OCI-LY7 (cell line): ENCODE results near the gene SNRPA1. TPM values are rescaled to one million over a fixed set of nuclear protein-coding genes. Genes with fewer than 3 reads are reported as not detected.

Experiments
- BruUV-seq: library from RNA; stranded (reverse); fragments of 400-500 nt; replicated peaks from 2 replicates; lab custom pipeline; 2021; lab: Mats Ljungman, UMichigan
- CTCF ChIA-PET: fragments of 300-600 bp; sonication (Branson Sonifier 250); formaldehyde crosslinking; loops from one replicate; lab custom pipeline; 2022; ENCODE audit warnings: antibody characterized with exemption; ENCODE audit not compliant: unreplicated experiment; lab: Charles Lee
- POLR2A ChIA-PET: fragments of 300-600 bp; sonication (Branson Sonifier 250); formaldehyde crosslinking; loops from one replicate; lab custom pipeline; 2022; ENCODE audit warnings: antibody characterized with exemption; lab: Charles Lee
- DNase-seq: peaks from one replicate; pipeline ENCODE4 v3.0.0-alpha.2; 2015; ENCODE audit warnings: low spot score
- H2AFZ ChIP-seq: fragments of 200-600 bp; sonication (generic), shearing (Covaris generic); 2 replicates; pipeline ENCODE4 v1.6.1; 2014; ENCODE audit warnings: mild to moderate bottlenecking, antibody characterized with exemption, low read length, moderate library complexity
- H3K27ac ChIP-seq: fragments of 200-600 bp; sonication (generic); 2 replicates; pipeline ENCODE4 v1.5.1; 2014; ENCODE audit warnings: mixed run types, low read depth, mild to moderate bottlenecking, moderate library complexity, low read length, inconsistent platforms; ENCODE audit not compliant: poor library complexity, severe bottlenecking
- H3K36me3 ChIP-seq: fragments of 200-600 bp; sonication (generic); 2 replicates; pipeline ENCODE4 v1.6.1; 2014; ENCODE audit warnings: mild to moderate bottlenecking, antibody characterized with exemption, low read length, moderate library complexity, mixed read lengths; ENCODE audit not compliant: insufficient read depth
- H3K4me1 ChIP-seq: fragments of 200-600 bp; sonication (generic); 2 replicates; pipeline ENCODE4 v1.5.1; 2014; ENCODE audit warnings: mild to moderate bottlenecking, low read length; ENCODE audit not compliant: insufficient read depth, poor library complexity, severe bottlenecking
- H3K4me2 ChIP-seq: fragments of 200-600 bp; sonication (generic); 2 replicates; pipeline ENCODE4 v1.6.1; 2014; ENCODE audit warnings: mild to moderate bottlenecking, low read length
- H3K4me3 ChIP-seq: fragments of 200-600 bp; sonication (generic); 2 replicates; pipeline ENCODE4 v1.5.1; 2014; ENCODE audit warnings: mild to moderate bottlenecking, low read depth, low read length; ENCODE audit not compliant: poor library complexity, severe bottlenecking
- H3K79me2 ChIP-seq: fragments of 200-600 bp; sonication (generic); 2 replicates; pipeline ENCODE4 v1.6.1; 2016; ENCODE audit warnings: low read depth, mild to moderate bottlenecking, low read length, moderate library complexity, mixed read lengths; ENCODE audit not compliant: insufficient read depth
- H3K9me2 ChIP-seq: fragments of 200-600 bp; sonication (generic); 2 replicates; pipeline ENCODE4 v1.6.1; 2016; ENCODE audit warnings: mild to moderate bottlenecking, low read length, mixed read lengths; ENCODE audit not compliant: insufficient read depth
- H3K9me3 ChIP-seq: fragments of 200-600 bp; sonication (generic); 2 replicates; pipeline ENCODE4 v1.6.1; 2014; ENCODE audit warnings: mild to moderate bottlenecking, mixed run types, low read length, mixed read lengths
- H4K20me1 ChIP-seq: fragments of 200-600 bp; sonication (generic); 2 replicates; pipeline ENCODE4 v1.6.1; 2014; ENCODE audit warnings: mild to moderate bottlenecking, antibody characterized with exemption, low read length, moderate library complexity, mixed read lengths; ENCODE audit not compliant: insufficient read depth
- CTCF ChIP-seq: fragments of 200-600 bp; sonication (generic); conservative IDR thresholded peaks from 2 replicates; pipeline ENCODE4 v1.5.1; 2014; ENCODE audit warnings: mild to moderate bottlenecking, antibody characterized with exemption, low read length, moderate library complexity, mixed read lengths
- EZH2phosphoT487 ChIP-seq: fragments of 200-600 bp; sonication (generic); IDR thresholded peaks from 2 replicates; pipeline ENCODE4 v1.6.1; 2018; ENCODE audit warnings: low read depth, borderline replicate concordance, mild to moderate bottlenecking, mixed run types, antibody characterized with exemption, low read length, moderate library complexity, mixed read lengths
- intact Hi-C: fragments of 100-400 bp; cut with micrococcal nuclease; formaldehyde crosslinking; loops from one replicate; pipeline ENCODE4 v1.10.0; 2022; ENCODE audit not compliant: unreplicated experiment
- total RNA-seq, 2 experiments: library from RNA; depleted of rRNA in 1 of 2; stranded (reverse); fragments of >200 nt in 1 of 2; shearing (Covaris generic) in 1 of 2; gene quantifications; 2 replicates each; pipeline ENCODE4 v1.2.3, GENCODE V29; 2014 to 2022

SNRPA1 gene
- total RNA-seq, 2 experiments from 2014 or later, result 54.3 to 176 TPM

- Histone ChIP-seq H3K79me2 (peaks cover 7% of the 10 kb centered on the region; the same call in 1 of the 2 replicates), H3K9me3 (no peaks in the 10 kb centered on the region), H3K4me3 (no peak overlapping the region), H3K27ac (peak overlapping the region; percentile 51), H3K4me1 (peaks cover 49% of the 10 kb centered on the region), H3K36me3 (no peaks in the 10 kb centered on the region), H2AFZ (no peak overlapping the region; the same call in 1 of the 2 replicates), H3K4me2 (peak overlapping the region; percentile 72), H3K9me2 (no peaks in the 10 kb centered on the region), H4K20me1 (no peaks in the 10 kb centered on the region)
- TF ChIP-seq CTCF (no peak), EZH2phosphoT487 (no peak)
- ChIA-PET CTCF (no interaction called here), POLR2A (interaction anchor here (0.5 to 1.5 kb wide), 4 partner anchors 11 to 496 kb away, joined by 3 to 5 read pairs (median 4); partner anchors contain the start of gene SNRPA1)
- intact Hi-C loops, result no loop called here
- no TSS peak for BruUV-seq
- no peak for DNase-seq
These were observed 51.6 kb downstream of the SNRPA1 start for GRCh38 chr15:101243420-101243819.

GRCh38 chr15:101242999-101243336 lies 52.1 kb downstream of the SNRPA1 start:
- POLR2A ChIA-PET, result interaction anchor here (1.3 to 1.7 kb wide), 3 partner anchors 9 to 52 kb away, joined by 3 to 4 read pairs (median 3); partner anchors contain the start of genes CHSY1 and SNRPA1
- no peaks in the 10 kb centered on the region for H3K36me3 ChIP-seq
- H3K79me2 ChIP-seq, result peaks cover 7% of the 10 kb centered on the region; the same call in 1 of the 2 replicates
- H2AFZ ChIP-seq, result peak overlapping the region; percentile 88; the same call in 1 of the 2 replicates
- peak overlapping the region; percentile 72 for H3K4me2 ChIP-seq
- H3K27ac ChIP-seq, result peak overlapping the region; percentile 51
- intact Hi-C loops, result loop anchor here (1.0 kb wide), 1 partner anchor 116 kb away; no protein-coding TSS in a partner anchor
- H4K20me1 ChIP-seq, result no peaks in the 10 kb centered on the region
- CTCF ChIA-PET, result no interaction called here
- peak overlapping the region; percentile 48 for H3K4me3 ChIP-seq
- peaks cover 49% of the 10 kb centered on the region for H3K4me1 ChIP-seq
- BruUV-seq, result no TSS peak
- no peaks in the 10 kb centered on the region for H3K9me2 ChIP-seq
- H3K9me3 ChIP-seq, result no peaks in the 10 kb centered on the region
- no peak for DNase-seq
- no peak for TF ChIP-seq EZH2phosphoT487
- TF ChIP-seq CTCF, result no peak
